Smooth muscle cell of the brain vasculature (primary cell): ENCODE data around the gene METTL22.

ENCODE experiments used
- DNase-seq: peaks from one replicate; pipeline ENCODE4 v3.0.0-alpha.2; 2012; ENCODE audit warnings: low read depth, low spot score

METTL22 gene

GRCh38 chr16:8691728-8692127 lies 70.2 kb downstream of the METTL22 start:
- no peak for DNase-seq

- no peak for DNase-seq
Observed at GRCh38 chr16:8694795-8695728, 73.6 kb downstream of the METTL22 start.

- DNase-seq, result no peak
Observed at GRCh38 chr16:8696880-8697279, 75.4 kb downstream of the METTL22 start.

- DNase-seq, result no peak
Observed at GRCh38 chr16:8697965-8698364, 76.5 kb downstream of the METTL22 start.
